DOHH2 (cell line): ENCODE data around the gene TPMT.

Experiments
- CTCF ChIP-seq: fragments of 200-600 bp; sonication (generic); IDR thresholded peaks from one replicate; pipeline ENCODE4 v1.5.1; 2014; ENCODE audit warnings: antibody characterized with exemption, mild to moderate bottlenecking, low read depth, low read length; ENCODE audit not compliant: poor library complexity, severe bottlenecking
- EZH2phosphoT487 ChIP-seq: fragments of 200-600 bp; sonication (generic); IDR thresholded peaks from 2 replicates; pipeline ENCODE4 v1.6.1; 2017; ENCODE audit warnings: borderline replicate concordance, mild to moderate bottlenecking, antibody characterized with exemption, low read length, moderate library complexity, mixed read lengths

GRCh38 chr6:18102783-18103509 lies 51.9 kb downstream of the TPMT start:
- no peak for TF ChIP-seq CTCF
- TF ChIP-seq EZH2phosphoT487 = no peak
